ENCODE data around the gene ARIH2.
"Not testable (repeated sequence)": the region's sequence is repeated elsewhere in the genome, so short reads cannot be mapped to it uniquely, and the experiment has no call there.

Gene ARIH2

GRCh38 chr3:48897460-48898376 is 20.9 kb upstream of the ARIH2 start:
- Histone ChIP-seq H3K27ac (ENCODE audit: insufficient read depth, low read length, poor library complexity, severe bottlenecking) (peak overlapping the region; percentile 60), H3K27me3 (replicated peaks; ENCODE audit: control insufficient read depth, insufficient read depth, low read length, poor library complexity, severe bottlenecking) (no peaks in the 10 kb centered on the region), H3K36me3 (ENCODE audit: control insufficient read depth, insufficient read depth, low read length) (no peaks in the 10 kb centered on the region), H3K9me3 (ENCODE audit: control insufficient read depth, low read length) (no peaks in the 10 kb centered on the region), H3K4me1 (ENCODE audit: control insufficient read depth, insufficient read depth, low read length, poor library complexity, severe bottlenecking) (peaks cover 32% of the 10 kb centered on the region), H3K4me3 (ENCODE audit: insufficient read depth, low read depth, low read length, poor library complexity, severe bottlenecking) (peak overlapping the region; percentile 74)
- DNase-seq = no peak

GRCh38 chr3:48898383-48899234 is 20.0 kb upstream of the ARIH2 start, which contains the start of gene SLC25A20:
Gene SLC25A20, minus strand, starts transcription at chr3:48898882. Its CDS starts 88 bp downstream, at chr3:48898794.
- Histone ChIP-seq H3K9me3 (ENCODE audit: control insufficient read depth, low read length) (no peaks in the 10 kb centered on the region), H3K4me3 (ENCODE audit: insufficient read depth, low read depth, low read length, poor library complexity, severe bottlenecking) (peak within 1 kb of the TSS; percentile 74), H3K27me3 (replicated peaks; ENCODE audit: control insufficient read depth, insufficient read depth, low read length, poor library complexity, severe bottlenecking) (no peaks in the 10 kb centered on the region), H3K36me3 (ENCODE audit: control insufficient read depth, insufficient read depth, low read length) (no peaks in the 10 kb centered on the region), H3K27ac (ENCODE audit: insufficient read depth, low read length, poor library complexity, severe bottlenecking) (peak within 1 kb of the TSS; percentile 60), H3K4me1 (ENCODE audit: control insufficient read depth, insufficient read depth, low read length, poor library complexity, severe bottlenecking) (peaks cover 32% of the 10 kb centered on the region)
- DNase-seq = peak; percentile 71 to 81 (median 75)

- H3K36me3 ChIP-seq (ENCODE audit: control insufficient read depth, insufficient read depth, low read length) = no peaks in the 10 kb centered on the region
- no peaks in the 10 kb centered on the region for H3K27me3 ChIP-seq (replicated peaks; ENCODE audit: control insufficient read depth, insufficient read depth, low read length, poor library complexity, severe bottlenecking)
- H3K9me3 ChIP-seq (ENCODE audit: control insufficient read depth, low read length) = no peaks in the 10 kb centered on the region
- H3K27ac ChIP-seq (ENCODE audit: insufficient read depth, low read length, poor library complexity, severe bottlenecking) = peak overlapping the region; percentile 60
- H3K4me1 ChIP-seq (ENCODE audit: control insufficient read depth, insufficient read depth, low read length, poor library complexity, severe bottlenecking) = peaks cover 32% of the 10 kb centered on the region
- H3K4me3 ChIP-seq (ENCODE audit: insufficient read depth, low read depth, low read length, poor library complexity, severe bottlenecking) = peak overlapping the region; percentile 74
- DNase-seq = peak in 2 of 3 donors; percentile 7 to 14
Measured at GRCh38 chr3:48899273-48899672, 19.4 kb upstream of the ARIH2 start.

GRCh38 chr3:48907026-48907425 is 11.6 kb upstream of the ARIH2 start:
- not testable (repeated sequence) for H3K4me1 ChIP-seq (ENCODE audit: control insufficient read depth, insufficient read depth, low read length, poor library complexity, severe bottlenecking); H3K27ac ChIP-seq (ENCODE audit: insufficient read depth, low read length, poor library complexity, severe bottlenecking); H3K27me3 ChIP-seq (replicated peaks; ENCODE audit: control insufficient read depth, insufficient read depth, low read length, poor library complexity, severe bottlenecking); H3K36me3 ChIP-seq (ENCODE audit: control insufficient read depth, insufficient read depth, low read length); H3K4me3 ChIP-seq (ENCODE audit: insufficient read depth, low read depth, low read length, poor library complexity, severe bottlenecking); DNase-seq; H3K9me3 ChIP-seq (ENCODE audit: control insufficient read depth, low read length)

- Histone ChIP-seq H3K9me3 (ENCODE audit: control insufficient read depth, low read length) (no peaks in the 10 kb centered on the region), H3K4me1 (ENCODE audit: control insufficient read depth, insufficient read depth, low read length, poor library complexity, severe bottlenecking) (no peaks in the 10 kb centered on the region), H3K36me3 (ENCODE audit: control insufficient read depth, insufficient read depth, low read length) (no peaks in the 10 kb centered on the region), H3K27me3 (replicated peaks; ENCODE audit: control insufficient read depth, insufficient read depth, low read length, poor library complexity, severe bottlenecking) (no peaks in the 10 kb centered on the region), H3K4me3 (ENCODE audit: insufficient read depth, low read depth, low read length, poor library complexity, severe bottlenecking) (no peak overlapping the region), H3K27ac (ENCODE audit: insufficient read depth, low read length, poor library complexity, severe bottlenecking) (no peak overlapping the region)
- DNase-seq = no peak
Measured at GRCh38 chr3:48915296-48915695, 3.3 kb upstream of the ARIH2 start.

DNA sequence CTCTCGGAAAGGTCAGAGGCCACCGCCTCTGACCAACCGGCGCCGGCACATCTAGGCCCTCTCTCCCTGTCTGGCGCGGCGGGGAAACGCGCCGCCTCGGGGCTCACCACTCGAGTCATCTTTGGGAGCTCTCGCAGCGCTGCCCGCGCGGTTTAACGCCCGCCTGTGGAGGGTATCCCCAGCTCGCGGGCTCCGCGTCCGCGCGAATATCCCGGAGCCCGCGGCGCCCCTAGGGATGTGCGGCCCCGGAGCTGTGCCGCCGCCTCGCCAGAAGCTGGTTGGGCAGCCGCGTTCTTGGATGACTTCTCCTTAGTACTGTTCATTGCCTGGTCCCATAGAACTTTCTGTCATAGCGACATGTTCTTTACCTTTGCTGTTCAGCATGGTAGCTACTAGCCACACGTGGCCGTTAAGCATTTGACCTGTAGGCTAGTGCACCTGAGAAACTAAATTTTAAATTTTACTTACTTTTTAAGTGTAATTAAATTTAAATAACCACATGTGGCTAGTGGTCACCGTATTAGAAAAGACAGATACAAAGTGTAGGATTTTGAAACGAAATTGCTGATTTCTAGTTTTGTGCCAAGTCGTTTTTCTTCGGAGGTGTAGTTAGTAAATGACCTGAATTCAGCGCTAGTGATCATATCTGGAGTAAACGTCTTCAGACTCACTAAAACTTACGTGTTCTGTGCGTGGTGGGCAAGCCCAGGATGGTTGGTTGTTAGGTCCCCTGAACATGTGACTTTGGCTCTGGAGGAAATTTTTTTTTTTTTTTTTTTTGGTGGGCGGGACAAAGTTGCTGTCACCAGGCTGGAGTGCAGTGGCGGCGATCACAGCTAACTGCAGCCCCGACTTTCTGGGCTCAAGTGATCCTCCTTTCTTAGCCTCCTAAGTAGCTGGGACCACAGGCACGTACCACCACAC is 835 bp downstream of the ARIH2 start:
- peak overlapping the region; percentile 100 for H3K27ac ChIP-seq (ENCODE audit: insufficient read depth, low read length, poor library complexity, severe bottlenecking)
- H3K4me1 ChIP-seq (ENCODE audit: control insufficient read depth, insufficient read depth, low read length, poor library complexity, severe bottlenecking) = no peaks in the 10 kb centered on the region
- H3K27me3 ChIP-seq (replicated peaks; ENCODE audit: control insufficient read depth, insufficient read depth, low read length, poor library complexity, severe bottlenecking) = no peaks in the 10 kb centered on the region
- peak; percentile 50 to 52 (median 50) for DNase-seq
- H3K9me3 ChIP-seq (ENCODE audit: control insufficient read depth, low read length) = no peaks in the 10 kb centered on the region
- peak overlapping the region; percentile 98 for H3K4me3 ChIP-seq (ENCODE audit: insufficient read depth, low read depth, low read length, poor library complexity, severe bottlenecking)
- no peaks in the 10 kb centered on the region for H3K36me3 ChIP-seq (ENCODE audit: control insufficient read depth, insufficient read depth, low read length)

GRCh38 chr3:48926425-48927392 is 8.1 kb downstream of the ARIH2 start:
- Histone ChIP-seq H3K9me3 (ENCODE audit: control insufficient read depth, low read length) (no peaks in the 10 kb centered on the region), H3K4me1 (ENCODE audit: control insufficient read depth, insufficient read depth, low read length, poor library complexity, severe bottlenecking) (no peaks in the 10 kb centered on the region), H3K36me3 (ENCODE audit: control insufficient read depth, insufficient read depth, low read length) (peaks cover 31% of the 10 kb centered on the region), H3K27me3 (replicated peaks; ENCODE audit: control insufficient read depth, insufficient read depth, low read length, poor library complexity, severe bottlenecking) (no peaks in the 10 kb centered on the region), H3K4me3 (ENCODE audit: insufficient read depth, low read depth, low read length, poor library complexity, severe bottlenecking) (no peak overlapping the region), H3K27ac (ENCODE audit: insufficient read depth, low read length, poor library complexity, severe bottlenecking) (no peak overlapping the region)
- DNase-seq = no peak

GRCh38 chr3:48927928-48928327 is 9.3 kb downstream of the ARIH2 start:
- no peaks in the 10 kb centered on the region for H3K4me1 ChIP-seq (ENCODE audit: control insufficient read depth, insufficient read depth, low read length, poor library complexity, severe bottlenecking)
- H3K9me3 ChIP-seq (ENCODE audit: control insufficient read depth, low read length) = no peaks in the 10 kb centered on the region
- no peak overlapping the region for H3K27ac ChIP-seq (ENCODE audit: insufficient read depth, low read length, poor library complexity, severe bottlenecking)
- no peaks in the 10 kb centered on the region for H3K27me3 ChIP-seq (replicated peaks; ENCODE audit: control insufficient read depth, insufficient read depth, low read length, poor library complexity, severe bottlenecking)
- peaks cover 35% of the 10 kb centered on the region for H3K36me3 ChIP-seq (ENCODE audit: control insufficient read depth, insufficient read depth, low read length)
- H3K4me3 ChIP-seq (ENCODE audit: insufficient read depth, low read depth, low read length, poor library complexity, severe bottlenecking) = no peak overlapping the region
- DNase-seq = no peak
